ENCODE measurements around the gene GLIPR2. TPM values are rescaled to one million over a fixed set of nuclear protein-coding genes. Genes with fewer than 3 reads are reported as not detected.

The GLIPR2 gene
- total RNA-seq, 1 donor from 2014 or later: 45.6 TPM

GRCh38 chr9:36207016-36207415 is 70.5 kb downstream of the GLIPR2 start:
- peak; percentile 43 for DNase-seq

GRCh38 chr9:36207546-36208012 is 71.0 kb downstream of the GLIPR2 start:
- DNase-seq: peak; percentile 57

DNA sequence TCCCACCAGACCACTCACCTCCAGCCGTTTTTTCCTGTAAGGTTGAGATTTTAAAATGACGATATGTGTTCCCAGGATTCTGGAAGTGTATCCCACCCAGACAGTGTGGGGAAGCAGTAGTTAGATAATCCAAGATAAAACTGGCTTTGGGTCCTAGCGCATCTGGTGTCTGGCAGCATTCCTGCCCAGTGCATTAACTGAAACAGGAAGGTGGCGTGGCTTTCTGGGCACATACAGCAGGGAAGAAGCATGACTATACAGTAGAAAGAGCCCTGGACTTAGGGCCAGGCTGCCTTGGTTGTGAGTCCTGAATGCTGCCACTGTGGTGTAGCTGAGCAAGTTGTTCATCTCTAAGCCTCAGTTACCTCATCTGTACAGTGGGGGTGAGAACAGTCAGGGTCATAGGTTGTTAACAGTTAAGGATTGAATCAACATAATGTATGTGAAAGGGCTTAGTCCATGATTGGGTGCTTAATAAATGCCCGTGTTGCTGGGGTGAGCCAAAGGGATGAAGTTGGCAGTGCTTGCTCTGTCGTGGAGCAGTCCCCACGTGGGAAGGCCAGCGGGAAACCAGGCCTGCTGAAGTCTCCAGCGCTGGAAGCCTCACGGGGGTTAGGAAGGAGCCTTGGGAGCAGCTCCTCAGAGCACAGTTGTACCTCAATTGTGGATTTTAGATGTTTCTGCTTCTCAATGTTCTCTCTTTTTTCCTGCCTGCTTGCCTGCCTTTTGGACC is 72.2 kb downstream of the GLIPR2 start:
- DNase-seq: peak; percentile 67

GRCh38 chr9:36210722-36211121 is 74.2 kb downstream of the GLIPR2 start:
- no peak for DNase-seq

DNA sequence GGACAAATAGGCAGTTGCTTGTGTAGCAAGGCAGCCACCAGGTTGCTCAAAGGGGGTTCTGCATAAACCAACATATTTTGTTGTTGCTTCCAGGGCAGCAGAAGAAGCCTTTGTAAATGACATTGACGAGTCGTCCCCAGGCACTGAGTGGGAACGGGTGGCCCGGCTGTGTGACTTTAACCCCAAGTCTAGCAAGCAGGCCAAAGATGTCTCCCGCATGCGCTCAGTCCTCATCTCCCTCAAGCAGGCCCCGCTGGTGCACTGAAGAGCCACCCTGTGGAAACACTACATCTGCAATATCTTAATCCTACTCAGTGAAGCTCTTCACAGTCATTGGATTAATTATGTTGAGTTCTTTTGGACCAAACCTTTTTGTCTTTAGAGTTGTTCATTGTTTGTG is 75.0 kb downstream of the GLIPR2 start:
- DNase-seq: peak; percentile 18

- no peak for DNase-seq
Measured at GRCh38 chr9:36213387-36213786, 76.9 kb downstream of the GLIPR2 start.

Other genes starting within 250 kb of the GLIPR2 start
- gene HRCT1, start 230.5 kb upstream of the GLIPR2 start, total RNA-seq: 0.93 and 2.6 TPM in 2 replicates
- gene SPAAR, start 227.2 kb upstream of the GLIPR2 start, total RNA-seq: 3.2 and 3.8 TPM in 2 replicates
- not detected in 2 replicates for gene OR2S2, start 178.6 kb upstream of the GLIPR2 start, total RNA-seq
- gene RECK, start 99.8 kb upstream of the GLIPR2 start, total RNA-seq: 22.0 and 37.5 TPM in 2 replicates
- gene CCIN, start 32.7 kb downstream of the GLIPR2 start, total RNA-seq: under 0.01 and 0.19 TPM in 2 replicates
- gene CLTA, start 54.2 kb downstream of the GLIPR2 start, total RNA-seq: 338 and 359 TPM in 2 replicates
- 22.8 and 23.0 TPM in 2 replicates for gene GNE, start 121.7 kb downstream of the GLIPR2 start, total RNA-seq

Measured in dermis blood vessel endothelial cell (primary cell).